Measurements from ENCODE around the gene SPTBN5. TPM values are rescaled to one million over a fixed set of nuclear protein-coding genes. Genes with fewer than 3 reads are reported as not detected.

The SPTBN5 gene
- total and polyA plus RNA-seq, 10 of the 15 experiments (the other 5 are each of a cell fraction or from before 2014, with no cell fraction given), result under 0.01 to 0.18 (median 0.04) TPM; not detected in 4

DNA sequence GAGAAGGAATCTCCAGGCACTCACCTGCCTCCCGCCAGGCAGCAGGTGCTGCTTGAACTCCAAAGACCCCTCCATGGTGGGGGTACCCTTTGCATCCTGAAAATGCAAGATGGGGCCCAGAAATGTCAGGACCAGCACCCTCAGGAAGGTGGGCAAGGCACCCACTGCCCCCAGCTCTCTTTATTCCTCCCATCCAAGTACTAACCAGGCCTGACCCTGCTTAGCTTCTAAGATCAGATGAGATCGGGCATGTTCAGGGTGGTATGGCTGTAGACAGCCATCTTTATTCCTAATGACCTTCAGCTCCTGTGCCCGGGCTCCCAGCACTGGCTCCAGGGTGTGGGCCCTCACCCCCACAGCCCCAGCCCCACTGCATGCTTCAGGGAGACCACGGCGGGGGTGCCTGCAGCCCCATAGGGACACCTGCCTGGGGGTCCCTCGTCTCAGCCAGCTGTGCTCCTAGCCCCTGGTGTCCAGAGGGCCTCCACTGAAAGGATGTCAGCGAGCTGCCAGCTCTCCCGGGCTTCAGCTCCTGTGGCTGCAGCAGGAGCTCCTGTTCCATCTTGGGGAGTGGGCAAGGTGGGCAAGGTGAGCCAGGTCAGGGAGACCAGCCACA, 42.0 kb downstream of the SPTBN5 start:
- ChIA-PET SMC1A (ENCODE audit: uncharacterized antibody, unreplicated experiment) (no interaction called here), POLR2A (no interaction called here), RAD21 (ENCODE audit: unreplicated experiment) (no interaction called here), CTCF (interaction anchor here (0.6 kb wide), 1 partner anchor 28 kb away, joined by 4 read pairs; no protein-coding TSS in a partner anchor)
- intact Hi-C loops (cut with micrococcal nuclease; ENCODE audit: unreplicated experiment), result no loop called here
- in situ Hi-C loops (cut with MboI), result no loop called here
- WGBS (ENCODE audit: insufficient coverage, insufficient replicate concordance, low lambda C conversion rate, missing lambda C conversion rate), result 44% methylated on average over 8 of the region's 8 CpGs
- Histone ChIP-seq H3K9me3 (replicated peaks; ENCODE audit: control insufficient read depth, insufficient read depth, low read length) (no peaks in the 10 kb centered on the region), H2AFZ (ENCODE audit: control insufficient read depth, low read depth, low read length) (no peak overlapping the region), H3K27ac (ENCODE audit: control insufficient read depth, insufficient read depth) (no peak overlapping the region), H3K4me2 (ENCODE audit: control insufficient read depth, insufficient read depth) (no peak overlapping the region), H3K36me3 (ENCODE audit: control insufficient read depth in 2 of 2, insufficient read depth in 2 of 2, low read length in 1 of 2) (no peaks in the 10 kb centered on the region; a peak in 1 of 4 replicates), H3K79me2 (ENCODE audit: control insufficient read depth, insufficient read depth, low read length) (no peaks in the 10 kb centered on the region), H4K20me1 (ENCODE audit: control insufficient read depth, insufficient read depth) (no peaks in the 10 kb centered on the region; the same call in 1 of the 2 replicates), H3K4me3 (no peak overlapping the region), H3K9ac (ENCODE audit: control insufficient read depth, insufficient read depth, low read length) (no peak overlapping the region), H3K4me1 (ENCODE audit: control insufficient read depth, insufficient read depth, low read length) (no peaks in the 10 kb centered on the region), H3K27me3 (replicated peaks in 1 of 2; ENCODE audit: control insufficient read depth in 2 of 2, insufficient read depth in 2 of 2, low read length in 1 of 2) (no peaks in the 10 kb centered on the region)
- ATAC-seq (no peak), DNase-seq (ENCODE audit: low read depth, low spot score) (no peak), FAIRE-seq (no peak)
- no TSS peak for BruUV-seq (replicated peaks)
- TF ChIP-seq JUND (IDR thresholded peaks at IDR 0.05; ENCODE audit: low read depth, low read length) (no peak), YY1 (IDR thresholded peaks at IDR 0.05; ENCODE audit: low read depth, low read length) (0 out of 2 replicates have a peak, but pooled peaks have one; percentile 14)

DNA sequence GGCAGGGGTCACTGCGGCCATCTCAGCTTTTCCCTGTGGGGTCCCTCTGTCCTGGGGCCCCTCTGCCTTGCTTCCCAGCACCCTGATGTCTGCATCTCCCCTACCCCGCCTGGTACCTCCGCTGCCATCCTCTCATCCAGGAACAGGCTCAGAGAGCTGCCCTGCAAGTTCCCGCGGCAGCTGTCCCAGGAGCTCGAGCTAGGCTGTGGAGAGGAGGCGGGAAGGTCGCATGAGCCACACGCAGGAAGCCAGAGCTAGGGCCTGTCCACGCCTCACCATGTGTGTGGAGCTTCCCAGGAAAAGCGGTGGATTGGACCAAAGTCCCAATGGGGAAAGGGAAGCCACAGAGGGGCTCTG, 42.7 kb downstream of the SPTBN5 start:
- no peaks in the 10 kb centered on the region; a peak in 1 of 4 replicates for H3K36me3 ChIP-seq (ENCODE audit: control insufficient read depth in 2 of 2, insufficient read depth in 2 of 2, low read length in 1 of 2)
- no peak for FAIRE-seq
- 49% methylated on average over 11 of the region's 11 CpGs for WGBS (ENCODE audit: insufficient coverage, insufficient replicate concordance, low lambda C conversion rate, missing lambda C conversion rate)
- H3K9ac ChIP-seq (ENCODE audit: control insufficient read depth, insufficient read depth, low read length), result no peak overlapping the region
- no peak for DNase-seq (ENCODE audit: low read depth, low spot score)
- no peaks in the 10 kb centered on the region for H3K4me1 ChIP-seq (ENCODE audit: control insufficient read depth, insufficient read depth, low read length)
- intact Hi-C loops (cut with micrococcal nuclease; ENCODE audit: unreplicated experiment), result no loop called here
- no peaks in the 10 kb centered on the region; the same call in 1 of the 2 replicates for H4K20me1 ChIP-seq (ENCODE audit: control insufficient read depth, insufficient read depth)
- no peak overlapping the region for H3K4me2 ChIP-seq (ENCODE audit: control insufficient read depth, insufficient read depth)
- ChIA-PET CTCF (no interaction called here), RAD21 (ENCODE audit: unreplicated experiment) (no interaction called here), SMC1A (ENCODE audit: uncharacterized antibody, unreplicated experiment) (no interaction called here), POLR2A (no interaction called here)
- no peak overlapping the region for H2AFZ ChIP-seq (ENCODE audit: control insufficient read depth, low read depth, low read length)
- H3K27me3 ChIP-seq (replicated peaks in 1 of 2; ENCODE audit: control insufficient read depth in 2 of 2, insufficient read depth in 2 of 2, low read length in 1 of 2), result no peaks in the 10 kb centered on the region
- no peak for ATAC-seq
- no TSS peak for BruUV-seq (replicated peaks)
- H3K4me3 ChIP-seq, result no peak overlapping the region
- in situ Hi-C loops (cut with MboI), result no loop called here
- TF ChIP-seq PML (IDR thresholded peaks at IDR 0.05; ENCODE audit: low read length) (no peak), SIN3A (IDR thresholded peaks at IDR 0.05; ENCODE audit: low read depth, low read length) (no peak), KLF5 (IDR thresholded peaks at IDR 0.05; ENCODE audit: partially characterized antibody) (no peak), MTA2 (IDR thresholded peaks at IDR 0.05; ENCODE audit: low read depth) (no peak), MEF2B (IDR thresholded peaks at IDR 0.05; ENCODE audit: partially characterized antibody, poor library complexity, severe bottlenecking) (no peak), MEF2A (IDR thresholded peaks at IDR 0.05; ENCODE audit: insufficient read depth, low read depth, low read length) (no peak)
- TF ChIP-seq, protein P1, sequence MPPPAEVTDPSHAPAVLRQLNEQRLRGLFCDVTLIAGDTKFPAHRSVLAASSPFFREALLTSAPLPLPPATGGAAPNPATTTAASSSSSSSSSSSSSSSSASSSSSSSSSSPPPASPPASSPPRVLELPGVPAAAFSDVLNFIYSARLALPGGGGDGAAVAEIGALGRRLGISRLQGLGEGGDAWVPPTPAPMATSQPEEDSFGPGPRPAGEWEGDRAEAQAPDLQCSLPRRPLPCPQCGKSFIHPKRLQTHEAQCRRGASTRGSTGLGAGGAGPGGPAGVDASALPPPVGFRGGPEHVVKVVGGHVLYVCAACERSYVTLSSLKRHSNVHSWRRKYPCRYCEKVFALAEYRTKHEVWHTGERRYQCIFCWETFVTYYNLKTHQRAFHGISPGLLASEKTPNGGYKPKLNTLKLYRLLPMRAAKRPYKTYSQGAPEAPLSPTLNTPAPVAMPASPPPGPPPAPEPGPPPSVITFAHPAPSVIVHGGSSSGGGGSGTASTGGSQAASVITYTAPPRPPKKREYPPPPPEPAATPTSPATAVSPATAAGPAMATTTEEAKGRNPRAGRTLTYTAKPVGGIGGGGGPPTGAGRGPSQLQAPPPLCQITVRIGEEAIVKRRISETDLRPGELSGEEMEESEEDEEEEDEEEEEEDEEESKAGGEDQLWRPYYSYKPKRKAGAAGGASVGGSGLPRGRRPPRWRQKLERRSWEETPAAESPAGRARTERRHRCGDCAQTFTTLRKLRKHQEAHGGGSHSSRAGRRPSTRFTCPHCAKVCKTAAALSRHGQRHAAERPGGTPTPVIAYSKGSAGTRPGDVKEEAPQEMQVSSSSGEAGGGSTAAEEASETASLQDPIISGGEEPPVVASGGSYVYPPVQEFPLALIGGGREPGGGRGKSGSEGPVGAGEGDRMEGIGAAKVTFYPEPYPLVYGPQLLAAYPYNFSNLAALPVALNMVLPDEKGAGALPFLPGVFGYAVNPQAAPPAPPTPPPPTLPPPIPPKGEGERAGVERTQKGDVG (CRISPR knock-in tag; IDR thresholded peaks at IDR 0.05), result no peak
- TF ChIP-seq, protein P2, sequence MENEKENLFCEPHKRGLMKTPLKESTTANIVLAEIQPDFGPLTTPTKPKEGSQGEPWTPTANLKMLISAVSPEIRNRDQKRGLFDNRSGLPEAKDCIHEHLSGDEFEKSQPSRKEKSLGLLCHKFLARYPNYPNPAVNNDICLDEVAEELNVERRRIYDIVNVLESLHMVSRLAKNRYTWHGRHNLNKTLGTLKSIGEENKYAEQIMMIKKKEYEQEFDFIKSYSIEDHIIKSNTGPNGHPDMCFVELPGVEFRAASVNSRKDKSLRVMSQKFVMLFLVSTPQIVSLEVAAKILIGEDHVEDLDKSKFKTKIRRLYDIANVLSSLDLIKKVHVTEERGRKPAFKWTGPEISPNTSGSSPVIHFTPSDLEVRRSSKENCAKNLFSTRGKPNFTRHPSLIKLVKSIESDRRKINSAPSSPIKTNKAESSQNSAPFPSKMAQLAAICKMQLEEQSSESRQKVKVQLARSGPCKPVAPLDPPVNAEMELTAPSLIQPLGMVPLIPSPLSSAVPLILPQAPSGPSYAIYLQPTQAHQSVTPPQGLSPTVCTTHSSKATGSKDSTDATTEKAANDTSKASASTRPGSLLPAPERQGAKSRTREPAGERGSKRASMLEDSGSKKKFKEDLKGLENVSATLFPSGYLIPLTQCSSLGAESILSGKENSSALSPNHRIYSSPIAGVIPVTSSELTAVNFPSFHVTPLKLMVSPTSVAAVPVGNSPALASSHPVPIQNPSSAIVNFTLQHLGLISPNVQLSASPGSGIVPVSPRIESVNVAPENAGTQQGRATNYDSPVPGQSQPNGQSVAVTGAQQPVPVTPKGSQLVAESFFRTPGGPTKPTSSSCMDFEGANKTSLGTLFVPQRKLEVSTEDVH (IDR thresholded peaks at IDR 0.05; ENCODE audit: low read depth, partially characterized antibody), result no peak
- no peaks in the 10 kb centered on the region for H3K79me2 ChIP-seq (ENCODE audit: control insufficient read depth, insufficient read depth, low read length)
- no peak overlapping the region for H3K27ac ChIP-seq (ENCODE audit: control insufficient read depth, insufficient read depth)
- H3K9me3 ChIP-seq (replicated peaks; ENCODE audit: control insufficient read depth, insufficient read depth, low read length), result no peaks in the 10 kb centered on the region

Data from GM12878 (cell line).